ENCODE data around the gene NDUFB4.

GRCh38 chr3:120572027-120572426 lies 24.1 kb upstream of the NDUFB4 start:
- TF ChIP-seq ATF1 (CRISPR knock-in tag; IDR thresholded peaks at IDR 0.05): no peak
- no peak for TF ChIP-seq CTCF (IDR thresholded peaks at IDR 0.05)
